GM19372 (cell line): ENCODE data around the gene EGFL7.
"Not testable (repeated sequence)": the region's sequence is repeated elsewhere in the genome, so short reads cannot be mapped to it uniquely, and the experiment has no call there.

ENCODE experiments used
- ATAC-seq: cut with Tn5 transposase; IDR thresholded peaks from one replicate; pipeline ENCODE4 v1.9.1; 2021; ENCODE audit warnings: mild to moderate bottlenecking, low read depth, moderate library complexity; ENCODE audit not compliant: unreplicated experiment

The EGFL7 gene

DNA sequence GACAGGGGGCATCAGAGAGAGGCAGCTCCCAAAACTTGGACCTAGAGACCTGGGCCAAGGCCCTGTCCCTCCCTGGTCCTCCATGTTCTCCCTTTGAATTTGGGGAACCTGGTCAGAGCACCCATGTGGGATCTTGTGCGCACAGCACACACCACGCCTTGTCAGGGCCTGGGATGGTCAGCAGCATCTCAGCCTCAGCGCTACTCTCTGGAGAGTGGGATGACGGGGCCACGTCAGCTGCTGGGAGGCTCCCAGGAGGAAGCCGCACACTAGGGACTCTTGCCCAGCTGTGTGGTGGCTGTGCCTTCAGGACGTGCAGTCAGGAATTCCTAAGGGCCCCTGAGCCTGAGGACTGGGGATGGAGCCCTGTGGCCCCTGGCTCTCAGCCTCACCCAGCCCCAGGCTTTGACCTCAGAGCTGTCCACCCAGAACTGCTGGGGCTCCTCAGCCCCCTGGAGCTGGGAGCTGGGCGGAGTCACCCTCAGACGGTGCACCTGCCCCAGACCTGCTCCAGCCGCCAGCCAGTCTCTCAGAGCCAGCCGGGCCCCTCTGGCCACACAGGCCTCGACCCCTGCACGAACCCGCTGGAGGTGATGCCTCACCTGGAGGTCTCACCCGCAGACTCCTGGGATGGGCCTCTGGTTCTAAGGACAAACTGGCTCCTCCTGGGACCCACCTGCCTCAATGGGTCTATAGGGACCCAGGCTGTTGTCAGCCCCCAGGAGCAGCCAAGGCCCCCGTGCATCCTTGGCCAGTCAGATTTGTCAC is 38.3 kb upstream of the EGFL7 start:
- no peak for ATAC-seq

DNA sequence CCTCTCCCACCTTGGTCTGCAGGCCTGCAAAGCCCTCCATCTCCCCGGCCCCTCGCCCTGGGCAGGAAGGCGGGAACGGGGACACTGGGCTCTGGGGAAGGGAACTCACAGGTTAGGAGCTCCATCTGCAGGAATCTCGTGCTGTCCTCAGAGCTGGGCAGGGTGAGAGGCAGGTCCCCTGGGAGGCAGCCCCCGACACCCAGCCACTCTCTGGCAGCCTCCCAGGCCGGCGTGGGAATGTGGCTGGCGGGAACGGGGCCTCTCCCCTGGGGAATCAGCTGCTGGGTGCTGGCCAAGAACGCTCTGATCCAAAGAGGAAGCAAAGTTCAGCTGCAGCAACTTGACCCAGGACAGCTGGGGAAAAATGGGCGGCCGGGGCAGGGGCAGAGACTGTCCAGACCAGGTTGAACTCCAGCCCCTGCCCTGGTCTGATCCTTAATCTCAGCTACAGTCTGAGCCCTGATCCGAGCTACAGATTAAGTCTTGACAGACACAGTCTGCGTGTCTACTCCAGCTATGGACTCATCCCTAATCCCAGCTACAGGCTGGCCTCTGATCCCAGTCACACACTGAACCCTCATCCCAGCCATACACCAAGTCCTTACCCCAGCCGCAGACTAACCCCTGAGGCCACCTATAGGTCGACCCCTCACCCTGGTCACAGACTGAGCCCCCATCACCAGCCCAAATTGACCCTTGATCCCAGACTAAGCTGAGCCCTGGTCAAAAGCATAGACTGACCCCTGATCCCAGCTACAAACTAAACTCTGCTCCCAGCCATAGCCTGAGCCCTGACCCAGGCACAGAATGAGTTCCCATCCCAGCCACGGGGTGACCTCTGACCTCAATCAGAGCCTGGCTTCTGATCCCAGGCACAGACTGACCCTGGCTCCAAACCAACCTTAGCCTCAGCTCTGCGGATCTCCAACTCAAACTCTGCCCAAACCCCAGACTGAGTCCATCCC is 37.3 kb upstream of the EGFL7 start:
- no peak for ATAC-seq

DNA sequence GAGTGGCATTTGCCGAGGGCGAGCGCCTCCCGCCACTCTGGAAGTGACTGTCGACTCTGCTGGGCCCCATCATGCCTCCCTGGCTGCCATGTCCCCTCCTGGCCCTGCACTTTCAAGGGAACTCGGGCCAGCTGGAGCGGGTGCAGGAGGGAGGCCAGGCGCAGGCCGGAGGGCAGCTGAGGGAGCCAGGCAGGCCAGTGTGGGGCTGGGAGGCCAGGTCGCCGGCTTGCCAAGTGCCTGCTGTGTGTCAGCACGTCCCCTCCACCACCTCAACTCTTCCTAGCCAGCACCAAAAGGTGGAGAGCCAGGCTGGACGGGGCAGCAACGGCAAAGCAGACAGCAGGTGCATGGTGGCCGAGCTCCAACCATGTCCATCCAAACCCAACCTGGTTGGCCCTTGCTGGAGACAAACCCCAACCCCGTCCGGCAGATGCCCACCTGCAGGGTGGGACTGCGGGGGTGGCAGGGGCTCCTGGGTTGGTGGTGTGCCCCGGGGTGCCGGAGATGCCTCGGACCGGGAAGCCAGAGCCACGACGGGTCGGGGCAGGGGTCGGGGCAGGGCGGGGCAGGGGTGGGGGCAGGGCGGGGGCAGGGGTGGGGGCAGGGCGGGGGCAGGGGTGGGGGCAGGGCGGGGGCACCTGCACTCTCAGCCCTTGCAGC is 36.5 kb upstream of the EGFL7 start:
- no peak for ATAC-seq

DNA sequence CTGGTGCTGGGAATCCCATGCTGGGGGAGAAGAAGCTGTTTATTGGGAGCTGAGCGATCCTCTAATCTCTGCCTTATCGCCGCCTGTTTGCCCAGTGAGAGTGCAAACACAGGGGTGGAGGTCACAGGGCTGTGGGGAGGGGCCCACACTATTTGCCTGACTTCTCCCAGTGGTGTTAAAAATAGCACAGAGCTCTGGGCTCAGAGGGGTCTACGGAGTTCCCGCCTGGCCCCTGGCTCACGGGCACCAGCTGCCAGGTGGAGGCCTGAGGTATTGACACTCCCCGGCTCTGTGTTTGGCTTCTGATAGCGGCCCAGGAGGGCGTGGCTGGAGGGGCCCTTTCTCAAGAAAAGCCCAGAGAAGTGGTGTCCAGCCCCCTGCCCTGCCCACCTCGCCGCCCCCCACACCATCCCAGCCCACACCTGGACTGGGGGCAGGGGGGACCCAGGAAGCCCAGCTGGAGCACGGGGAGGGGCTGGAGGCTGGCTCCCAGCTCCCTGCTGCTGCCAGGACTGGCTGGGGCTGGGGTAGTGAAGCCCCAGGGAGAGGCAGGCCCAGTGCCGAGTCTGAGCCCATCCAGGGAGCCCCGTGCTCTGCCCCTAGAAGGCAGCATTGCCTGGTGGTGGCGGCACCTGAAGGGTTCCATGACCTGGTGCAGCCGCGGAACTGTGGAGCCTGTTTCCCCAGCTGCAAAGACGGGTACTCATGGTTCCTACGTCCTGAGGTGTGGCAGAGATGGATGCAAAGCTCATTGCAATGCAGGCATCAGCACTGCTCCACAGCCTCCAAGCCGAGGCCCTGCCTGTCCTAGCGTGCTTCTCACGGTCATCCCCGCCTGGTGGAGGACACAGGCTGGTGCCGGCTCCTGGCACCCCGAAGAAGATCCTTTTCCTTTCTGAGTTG is 35.7 kb upstream of the EGFL7 start:
- ATAC-seq, result no peak

DNA sequence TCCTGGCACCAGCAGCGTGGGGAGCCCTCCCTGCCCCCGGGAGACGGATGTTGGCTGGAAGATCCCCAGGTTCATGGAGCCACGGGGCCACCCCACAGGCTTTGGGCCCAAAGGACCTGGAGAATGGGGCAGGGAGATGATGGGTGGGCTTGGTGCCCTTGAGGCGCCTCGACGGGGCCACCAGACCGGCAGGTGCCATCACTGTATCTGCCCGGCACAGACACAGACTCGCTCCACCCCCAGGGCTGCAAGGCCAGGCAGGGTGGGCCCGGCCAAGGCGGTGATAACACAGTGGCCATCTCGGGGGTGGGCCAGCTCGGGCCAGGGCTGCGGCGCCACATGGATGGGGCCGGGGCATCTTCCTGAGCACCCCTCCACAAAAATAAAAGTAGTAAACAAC is 35.0 kb upstream of the EGFL7 start:
- no peak for ATAC-seq

DNA sequence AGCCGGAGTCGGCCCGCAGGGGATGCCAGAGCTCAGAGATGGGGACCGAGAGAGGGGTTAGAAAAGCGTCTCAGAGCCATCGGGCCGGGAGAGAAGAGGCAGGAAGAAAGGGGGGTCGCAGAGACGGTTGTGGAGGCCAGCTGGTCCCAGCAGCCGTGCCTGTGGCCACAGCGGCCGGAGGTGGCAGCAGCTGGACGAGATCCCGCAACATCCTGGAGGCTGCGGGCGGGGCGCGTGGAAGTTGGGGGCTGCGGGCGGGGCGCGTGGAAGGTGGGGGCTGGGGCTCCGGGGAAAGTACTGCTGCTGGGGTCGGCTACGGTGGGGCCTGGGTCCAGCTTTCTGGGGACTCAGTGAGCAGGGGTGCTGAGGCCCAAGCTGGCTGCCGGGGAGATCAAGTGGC is 34.4 kb upstream of the EGFL7 start:
- ATAC-seq, result no peak

DNA sequence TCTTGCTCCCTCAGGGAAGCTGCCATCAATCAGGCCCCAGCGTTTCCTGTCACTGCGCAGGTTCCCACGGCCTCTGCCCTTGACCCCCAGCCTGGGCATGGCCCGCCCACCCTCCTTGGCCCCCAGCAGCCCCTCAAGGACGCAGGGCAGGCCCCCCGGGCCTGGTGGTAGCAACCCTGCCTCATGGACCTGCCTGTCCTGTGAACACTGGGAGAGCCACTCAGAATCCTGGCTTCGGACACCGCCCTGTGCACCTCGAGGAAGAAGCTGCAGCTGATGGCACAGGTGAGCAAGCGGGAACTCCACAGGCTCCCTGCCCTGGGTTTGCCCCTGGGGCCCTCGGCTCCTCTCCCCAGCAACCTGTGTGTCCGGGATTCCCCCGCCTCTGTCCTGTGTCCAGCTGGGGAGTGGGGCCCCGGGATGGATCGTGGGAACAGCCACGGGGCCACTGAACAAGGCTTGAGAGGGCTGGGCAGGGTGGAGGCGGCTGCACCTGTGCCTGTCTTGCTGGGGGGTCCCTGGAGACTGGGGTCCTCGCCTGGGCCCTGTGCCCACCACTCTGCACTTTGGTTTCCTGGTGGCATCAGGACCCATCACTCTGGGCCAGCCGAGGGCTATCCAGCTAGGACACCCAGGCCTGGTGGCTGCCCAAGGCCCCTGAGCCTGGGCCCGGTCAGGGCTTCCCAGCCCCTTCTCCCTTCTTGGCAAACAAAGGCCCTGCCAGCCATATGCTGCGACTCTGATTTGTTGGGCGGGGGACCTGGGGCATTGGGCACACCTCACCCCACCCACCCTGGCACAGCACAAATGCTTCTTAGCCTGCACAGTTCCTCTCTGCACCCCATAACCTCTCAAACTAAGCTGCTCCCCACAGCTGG is 33.5 kb upstream of the EGFL7 start:
- ATAC-seq, result no peak

DNA sequence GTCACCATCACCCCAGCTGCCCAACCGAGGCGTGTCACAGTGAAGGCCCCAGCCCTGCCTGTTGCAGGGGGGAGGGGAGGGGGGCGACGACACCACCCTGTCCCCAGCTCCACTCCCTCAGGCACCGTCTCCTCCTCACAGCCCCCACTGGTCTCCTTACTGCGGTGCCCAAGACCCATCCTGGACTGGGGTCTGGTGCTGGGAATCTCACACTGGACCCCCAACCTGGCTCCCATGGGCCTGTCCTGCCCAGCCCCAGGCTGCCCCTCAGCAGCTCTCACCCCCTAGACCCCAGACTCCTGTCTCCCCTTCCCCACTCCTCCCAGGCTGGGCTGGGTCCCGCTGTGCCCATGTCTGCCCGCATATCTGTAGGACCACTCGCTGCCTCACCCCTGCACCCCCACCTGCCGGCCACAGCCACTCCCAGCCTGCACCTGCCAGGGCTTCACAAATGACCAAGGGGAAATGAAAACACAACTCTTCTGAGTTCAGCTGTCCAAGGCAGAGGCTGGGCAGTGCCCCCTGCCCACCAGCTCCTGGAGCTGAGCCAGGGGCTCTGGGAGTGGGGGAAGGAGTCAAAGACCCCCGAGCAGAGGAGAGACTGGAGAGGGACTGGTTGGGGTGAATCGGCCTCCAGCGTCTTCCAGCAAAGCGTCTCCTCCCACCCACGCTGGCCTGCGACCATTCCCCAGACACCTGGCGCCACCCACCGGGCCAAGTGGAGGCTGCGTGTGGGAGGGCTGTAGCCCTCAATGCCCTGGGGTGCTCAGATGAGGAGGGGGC is 32.6 kb upstream of the EGFL7 start:
- no peak for ATAC-seq

DNA sequence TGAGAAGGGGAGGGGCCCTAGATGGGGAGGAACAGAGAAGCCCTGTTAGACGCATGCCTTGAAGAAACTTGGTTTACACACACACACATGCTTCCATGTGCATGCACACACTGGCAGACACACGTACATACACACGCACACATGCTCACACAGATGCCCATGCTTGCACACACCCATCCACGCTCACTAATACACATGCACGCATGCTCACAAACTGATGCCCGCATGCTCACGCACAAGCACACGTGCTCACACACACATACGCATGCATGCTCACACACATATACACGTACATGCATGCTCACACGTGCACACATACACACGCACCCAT is 32.1 kb upstream of the EGFL7 start:
- ATAC-seq, result no peak

DNA sequence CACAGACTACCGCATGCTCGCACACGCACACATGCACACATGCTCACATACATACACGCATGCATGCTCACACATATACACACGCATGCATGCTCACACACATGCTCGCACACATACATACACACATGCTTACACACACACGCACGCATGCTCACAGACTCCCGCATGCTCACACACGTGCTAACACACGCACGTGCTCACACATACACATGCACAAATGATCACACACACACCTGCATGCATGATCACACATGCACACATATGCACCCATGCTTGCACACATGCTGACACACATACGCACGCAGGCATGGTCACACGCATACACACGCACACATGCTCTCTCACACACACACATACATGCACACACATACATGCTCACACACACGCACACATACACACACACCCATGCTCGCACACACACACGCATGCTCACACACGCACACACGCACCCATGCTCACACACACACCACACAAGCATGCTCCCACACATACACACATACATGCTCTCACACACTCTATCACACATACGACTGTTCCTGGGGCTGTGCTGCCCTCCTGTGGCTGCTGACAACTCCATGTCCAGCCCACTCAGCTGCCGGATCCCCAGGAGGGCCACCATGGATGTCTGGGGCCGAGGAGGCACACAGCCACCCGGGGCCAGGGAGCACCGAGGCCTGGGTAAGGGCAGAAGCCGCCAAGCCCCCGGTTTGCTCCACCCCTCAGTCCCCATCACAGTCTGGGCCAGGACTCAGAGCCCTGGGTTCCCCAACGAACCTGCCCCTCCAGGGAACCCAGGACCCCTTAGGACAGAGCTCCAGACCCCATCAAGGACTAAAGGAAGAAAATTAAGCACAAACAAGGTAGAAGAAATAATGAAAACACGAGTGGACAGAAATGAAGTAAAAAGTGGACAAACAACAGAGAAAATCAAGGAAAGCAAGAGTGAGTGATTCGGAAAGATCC is 31.4 kb upstream of the EGFL7 start:
- ATAC-seq, result no peak

DNA sequence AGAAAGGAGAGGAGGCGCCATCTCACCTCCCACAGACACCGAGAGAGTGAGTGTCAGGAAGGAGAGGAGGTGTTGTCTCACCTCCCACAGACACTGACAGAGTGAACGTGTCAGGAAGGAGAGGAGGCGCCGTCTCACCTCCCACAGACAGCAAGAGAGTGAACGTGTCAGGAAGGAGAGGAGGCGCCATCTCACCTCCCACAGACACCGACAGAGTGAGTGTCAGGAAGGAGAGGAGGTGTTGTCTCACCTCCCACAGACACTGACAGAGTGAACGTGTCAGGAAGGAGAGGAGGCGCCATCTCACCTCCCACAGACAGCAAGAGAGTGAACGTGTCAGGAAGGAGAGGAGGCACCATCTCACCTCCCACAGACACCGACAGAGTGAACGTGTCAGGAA is 30.6 kb upstream of the EGFL7 start:
- not testable (repeated sequence) for ATAC-seq

DNA sequence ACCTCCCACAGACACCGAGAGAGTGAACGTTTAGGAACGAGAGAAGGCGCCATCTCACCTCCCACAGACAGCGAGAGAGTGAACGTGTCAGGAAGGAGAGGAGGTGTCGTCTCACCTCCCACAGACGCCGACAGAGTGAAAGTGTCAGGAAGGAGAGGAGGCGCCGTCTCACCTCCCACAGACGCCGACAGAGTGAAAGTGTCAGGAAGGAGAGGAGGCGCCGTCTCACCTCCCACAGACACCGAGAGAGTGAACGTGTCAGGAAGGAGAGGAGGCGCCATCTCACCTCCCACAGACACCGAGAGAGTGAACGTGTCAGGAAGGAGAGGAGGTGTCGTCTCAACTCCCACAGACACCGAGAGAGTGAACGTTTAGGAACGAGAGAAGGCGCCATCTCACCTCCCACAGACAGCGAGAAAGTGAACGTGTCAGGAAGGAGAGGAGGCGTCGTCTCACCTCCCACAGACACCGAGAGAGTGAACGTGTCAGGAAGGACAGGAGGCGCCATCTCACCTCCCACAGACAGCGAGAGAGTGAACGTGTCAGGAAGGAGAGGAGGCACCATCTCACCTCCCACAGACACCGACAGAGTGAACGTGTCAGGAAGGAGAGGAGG is 30.1 kb upstream of the EGFL7 start:
- not testable (repeated sequence) for ATAC-seq

DNA sequence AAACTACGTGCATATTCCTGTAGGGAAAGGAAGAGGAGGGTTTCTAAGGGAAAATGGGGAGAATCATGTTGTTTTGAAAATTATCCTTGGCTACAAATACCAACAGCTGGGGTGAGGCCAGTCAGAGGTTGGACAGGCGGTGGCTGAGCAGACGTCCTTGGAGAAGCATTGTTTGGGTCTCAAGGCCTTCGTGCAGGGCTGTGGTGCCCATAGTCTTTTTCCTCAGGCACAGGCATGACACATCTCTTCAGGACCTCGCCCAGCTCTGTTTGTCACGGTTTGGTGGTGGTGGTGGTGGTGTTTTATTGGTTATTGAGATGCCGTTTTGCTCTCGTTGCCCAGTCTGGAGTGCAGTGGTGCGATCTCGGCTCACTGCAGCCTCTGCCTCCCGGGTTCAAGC is 27.8 kb upstream of the EGFL7 start:
- ATAC-seq, result no peak

DNA sequence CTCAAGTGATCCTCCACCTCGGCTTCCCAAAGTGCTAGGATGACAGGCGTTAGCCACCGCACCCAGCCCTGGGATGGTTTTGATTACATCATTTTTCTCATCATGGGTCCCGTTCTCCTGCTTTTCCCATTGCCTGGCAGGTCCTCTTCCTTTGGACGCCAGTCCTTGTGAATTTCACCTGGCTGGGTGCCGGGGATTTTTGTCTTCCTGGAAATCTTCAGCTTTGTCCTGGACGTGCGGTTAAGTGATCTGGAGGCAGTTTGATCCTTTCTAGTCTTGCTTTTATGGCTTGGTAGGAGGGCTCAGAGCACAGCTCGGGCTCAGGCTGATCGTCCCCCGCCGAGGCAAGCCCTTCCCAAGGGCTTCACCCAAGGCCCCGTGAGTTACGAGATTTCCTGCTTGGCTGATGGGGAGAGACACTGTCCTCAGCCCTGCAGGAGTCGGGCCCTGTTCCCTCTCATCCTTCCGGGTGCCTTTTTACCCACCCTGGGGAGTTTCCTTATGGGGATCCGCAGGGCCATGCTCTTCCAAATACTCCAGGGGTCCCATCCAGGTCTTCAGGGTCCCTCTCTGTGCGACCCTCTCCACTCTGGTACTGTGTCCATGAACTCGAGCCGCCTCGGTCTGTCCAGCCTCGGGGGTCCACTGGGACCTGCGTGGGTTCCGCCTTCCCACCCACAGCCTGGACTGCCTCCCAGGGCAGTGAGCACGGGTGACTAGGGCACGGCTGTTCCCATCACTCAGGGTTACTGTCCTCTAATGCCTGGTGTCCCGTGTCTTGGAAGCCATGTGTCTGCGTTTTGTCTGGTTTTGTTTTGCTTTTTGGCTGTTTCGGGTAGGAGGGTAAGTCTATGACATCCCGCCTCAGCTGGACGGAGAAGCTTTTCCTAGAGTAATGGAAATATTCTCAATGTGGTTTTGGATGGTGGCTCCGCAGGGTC is 22.3 kb upstream of the EGFL7 start:
- no peak for ATAC-seq

DNA sequence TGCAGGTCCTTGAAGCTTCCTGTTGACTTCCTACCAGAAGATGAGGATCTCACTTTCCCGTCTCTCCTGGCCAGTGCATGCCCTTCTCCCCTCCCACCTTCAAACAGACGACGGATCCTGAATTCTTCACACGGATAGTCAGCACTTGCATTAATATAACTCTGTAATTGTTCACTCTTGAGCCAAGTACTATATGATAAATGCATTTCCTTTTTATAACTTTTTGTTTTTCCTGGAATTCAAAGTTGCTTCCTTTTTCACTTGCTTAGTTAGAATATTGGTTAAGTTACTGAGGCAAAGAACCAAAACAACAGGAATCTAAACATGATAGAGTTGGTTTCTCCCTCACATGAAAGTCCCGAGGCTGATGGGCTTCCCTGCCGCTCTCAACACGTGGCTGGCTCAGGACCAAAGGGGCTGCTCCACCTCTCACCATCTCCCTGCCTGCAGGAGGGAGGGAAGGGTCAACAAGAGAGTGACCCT is 20.2 kb upstream of the EGFL7 start:
- no peak for ATAC-seq
